Measurements from ENCODE around the gene DNAI4. TPM values are rescaled to one million over a fixed set of nuclear protein-coding genes. Genes with fewer than 3 reads are reported as not detected.
"Not testable (repeated sequence)": the region's sequence is repeated elsewhere in the genome, so short reads cannot be mapped to it uniquely, and the experiment has no call there.

Gene DNAI4
- polyA plus RNA-seq, 1 donor, result 3.6 TPM

DNA sequence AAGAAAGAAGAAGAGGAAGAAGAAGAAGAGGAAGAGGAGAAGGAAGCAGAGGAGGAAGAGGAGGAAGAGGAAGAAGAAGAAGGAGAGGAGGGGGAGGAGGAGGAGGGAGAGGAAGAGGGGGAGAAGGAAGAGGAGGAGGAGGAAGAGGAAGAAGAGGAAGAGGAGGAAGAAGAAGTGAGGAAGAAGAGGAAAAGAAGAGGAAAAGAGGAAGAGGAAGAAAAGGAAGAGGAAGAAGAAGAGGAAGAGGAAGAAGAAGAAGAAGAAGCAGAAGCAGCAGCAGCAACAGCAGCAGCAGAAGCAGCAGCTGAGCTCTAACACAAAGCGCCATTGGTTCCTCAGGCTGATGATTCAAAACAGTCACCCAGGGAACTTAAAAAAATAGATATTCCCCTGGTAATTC, 34.0 kb downstream of the DNAI4 start:
- Histone ChIP-seq H3K4me1 (ENCODE audit: control insufficient read depth, insufficient read depth, low read length) (no peaks in the 10 kb centered on the region), H3K36me3 (ENCODE audit: control insufficient read depth, insufficient read depth, low read length) (no peaks in the 10 kb centered on the region), H3K9me3 (ENCODE audit: control insufficient read depth, low read depth, low read length) (no peaks in the 10 kb centered on the region), H3K27ac (ENCODE audit: low read length) (no peak overlapping the region), H3K4me3 (ENCODE audit: low read length) (no peak overlapping the region), H3K27me3 (ENCODE audit: control insufficient read depth, insufficient read depth, low read length) (no peaks in the 10 kb centered on the region)
- WGBS (ENCODE audit: insufficient coverage, low lambda C conversion rate), result no CpG with 5 or more reads among the region's 1 CpG
- no peak for DNase-seq

DNA sequence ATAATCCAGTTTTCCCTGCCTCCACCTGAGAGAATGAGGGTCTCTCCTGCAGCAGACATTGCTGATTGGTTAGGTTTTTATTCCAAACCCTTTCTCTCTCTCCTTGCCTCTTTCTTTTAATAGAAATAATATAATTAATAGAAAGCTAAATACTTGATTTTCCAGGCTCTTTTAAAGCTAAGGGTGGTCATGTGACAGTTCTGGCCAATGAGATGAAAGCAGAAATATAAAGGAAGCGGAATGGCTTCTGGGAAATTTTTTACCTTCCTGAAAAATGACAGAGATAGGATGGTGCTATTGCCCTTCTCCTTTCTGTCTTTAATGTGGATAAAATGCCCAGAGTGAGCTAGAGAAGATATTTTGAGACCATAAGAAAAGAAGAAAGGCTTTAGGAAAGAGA, 35.6 kb downstream of the DNAI4 start:
- no CpG with 5 or more reads among the region's 1 CpG for WGBS (ENCODE audit: insufficient coverage, low lambda C conversion rate)

DNA sequence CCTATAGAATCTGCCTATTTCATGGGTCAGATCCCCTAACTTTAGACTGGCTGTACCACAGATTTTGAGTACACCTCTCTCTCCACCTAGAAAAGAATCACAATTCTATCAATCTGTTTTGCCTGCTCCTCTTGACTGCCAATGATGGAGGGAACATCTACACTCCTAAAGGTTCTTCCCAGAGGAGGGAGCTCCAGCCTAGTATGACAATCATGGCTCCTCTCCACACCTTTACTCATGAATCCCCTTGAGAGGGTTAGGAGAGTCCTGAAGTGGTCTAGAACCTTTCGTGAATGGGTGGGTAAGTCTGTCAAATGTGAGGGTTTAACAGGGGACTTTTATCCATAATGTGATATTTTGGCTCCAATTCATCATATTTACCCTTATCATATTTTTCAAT, 48.0 kb downstream of the DNAI4 start:
- Histone ChIP-seq H3K4me3 (ENCODE audit: low read length) (no peak overlapping the region), H3K9me3 (ENCODE audit: control insufficient read depth, low read depth, low read length) (no peaks in the 10 kb centered on the region), H3K36me3 (ENCODE audit: control insufficient read depth, insufficient read depth, low read length) (no peaks in the 10 kb centered on the region), H3K27ac (ENCODE audit: low read length) (no peak overlapping the region), H3K27me3 (ENCODE audit: control insufficient read depth, insufficient read depth, low read length) (no peaks in the 10 kb centered on the region), H3K4me1 (ENCODE audit: control insufficient read depth, insufficient read depth, low read length) (no peaks in the 10 kb centered on the region)
- no CpG with 5 or more reads among the region's 1 CpG for WGBS (ENCODE audit: insufficient coverage, low lambda C conversion rate)
- DNase-seq, result no peak

More for the DNA sequence above, 35.6 kb downstream of the DNAI4 start:
- Histone ChIP-seq H3K4me1 (ENCODE audit: control insufficient read depth, insufficient read depth, low read length) (no peaks in the 10 kb centered on the region), H3K9me3 (ENCODE audit: control insufficient read depth, low read depth, low read length) (no peaks in the 10 kb centered on the region), H3K27me3 (ENCODE audit: control insufficient read depth, insufficient read depth, low read length) (no peaks in the 10 kb centered on the region), H3K27ac (ENCODE audit: low read length) (no peak overlapping the region), H3K36me3 (ENCODE audit: control insufficient read depth, insufficient read depth, low read length) (no peaks in the 10 kb centered on the region), H3K4me3 (ENCODE audit: low read length) (no peak overlapping the region)
- DNase-seq, result no peak

DNA sequence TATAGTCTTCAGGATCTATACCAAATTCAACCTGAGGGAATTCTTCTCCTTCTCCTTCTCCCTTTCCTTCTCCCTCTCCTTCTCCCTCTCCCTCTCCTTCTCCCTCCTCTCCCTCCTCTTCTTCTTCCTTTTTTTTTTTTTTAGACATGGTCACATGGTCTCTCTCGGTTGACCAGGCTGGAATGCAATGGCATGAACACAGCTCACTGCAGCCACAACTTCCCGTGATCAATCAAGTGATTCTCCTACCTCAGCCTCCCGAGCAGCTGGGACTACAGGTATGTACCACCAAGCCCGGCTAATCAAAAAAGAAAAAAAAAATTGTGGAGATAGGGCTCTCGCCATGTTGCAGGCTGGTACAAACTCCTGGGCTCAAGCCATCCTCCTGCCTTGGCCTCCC, 51.5 kb downstream of the DNAI4 start:
- WGBS (ENCODE audit: insufficient coverage, low lambda C conversion rate), result no CpG with 5 or more reads among the region's 5 CpGs
- no peaks in the 10 kb centered on the region for H3K27me3 ChIP-seq (ENCODE audit: control insufficient read depth, insufficient read depth, low read length)
- no peak overlapping the region for H3K4me3 ChIP-seq (ENCODE audit: low read length)
- no peaks in the 10 kb centered on the region for H3K4me1 ChIP-seq (ENCODE audit: control insufficient read depth, insufficient read depth, low read length)
- H3K36me3 ChIP-seq (ENCODE audit: control insufficient read depth, insufficient read depth, low read length), result no peaks in the 10 kb centered on the region
- H3K9me3 ChIP-seq (ENCODE audit: control insufficient read depth, low read depth, low read length), result no peaks in the 10 kb centered on the region
- no peak overlapping the region for H3K27ac ChIP-seq (ENCODE audit: low read length)
- DNase-seq, result no peak

DNA sequence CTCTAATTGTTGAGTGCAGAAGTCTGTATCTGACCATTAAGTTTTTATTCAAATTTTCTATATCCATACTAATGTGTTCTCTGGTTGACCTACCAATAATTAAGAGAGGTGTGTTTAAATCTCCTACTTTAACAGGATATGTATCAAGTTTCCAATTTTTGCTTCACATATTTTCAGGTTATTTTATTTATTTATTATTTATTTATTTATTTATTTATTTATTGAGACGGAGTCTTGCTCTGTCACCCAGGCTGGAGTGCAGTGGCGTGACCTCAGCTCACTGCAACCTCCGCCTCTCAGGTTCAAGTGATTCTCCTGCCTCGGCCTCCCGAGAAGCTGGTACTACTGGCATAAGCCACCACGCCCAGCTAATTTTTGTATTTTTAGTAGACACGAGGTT, 52.6 kb downstream of the DNAI4 start:
- not testable (repeated sequence) for H3K4me3 ChIP-seq (ENCODE audit: low read length); H3K27me3 ChIP-seq (ENCODE audit: control insufficient read depth, insufficient read depth, low read length); H3K27ac ChIP-seq (ENCODE audit: low read length); H3K9me3 ChIP-seq (ENCODE audit: control insufficient read depth, low read depth, low read length); DNase-seq; H3K4me1 ChIP-seq (ENCODE audit: control insufficient read depth, insufficient read depth, low read length); H3K36me3 ChIP-seq (ENCODE audit: control insufficient read depth, insufficient read depth, low read length)
- no CpG with 5 or more reads among the region's 7 CpGs for WGBS (ENCODE audit: insufficient coverage, low lambda C conversion rate)

DNA sequence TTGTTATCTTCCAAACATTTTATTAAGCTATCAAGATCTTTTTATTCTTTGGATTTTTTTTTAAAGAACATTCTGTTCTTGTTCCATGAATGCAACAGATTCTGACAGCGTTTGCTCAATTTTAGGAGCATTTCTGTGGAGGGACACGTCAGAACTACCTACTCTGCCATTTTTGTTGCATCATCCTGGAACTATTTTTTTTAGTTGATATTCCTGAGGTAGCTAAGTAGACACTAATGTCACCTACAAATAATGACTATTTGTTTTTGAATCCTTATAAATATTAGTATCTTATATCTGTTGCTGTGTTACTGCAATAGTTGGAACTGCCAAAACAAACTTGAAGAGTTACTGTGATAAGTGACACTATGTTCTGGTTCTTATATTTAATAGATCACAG, 57.2 kb downstream of the DNAI4 start:
- H3K36me3 ChIP-seq (ENCODE audit: control insufficient read depth, insufficient read depth, low read length), result no peaks in the 10 kb centered on the region
- H3K4me3 ChIP-seq (ENCODE audit: low read length), result no peak overlapping the region
- no peaks in the 10 kb centered on the region for H3K9me3 ChIP-seq (ENCODE audit: control insufficient read depth, low read depth, low read length)
- no peak for DNase-seq
- no peaks in the 10 kb centered on the region for H3K4me1 ChIP-seq (ENCODE audit: control insufficient read depth, insufficient read depth, low read length)
- 100% methylated on average over 1 of the region's 2 CpGs for WGBS (ENCODE audit: insufficient coverage, low lambda C conversion rate)
- no peaks in the 10 kb centered on the region for H3K27me3 ChIP-seq (ENCODE audit: control insufficient read depth, insufficient read depth, low read length)
- no peak overlapping the region for H3K27ac ChIP-seq (ENCODE audit: low read length)

GRCh38 chr1:66860529-66860928, 64.1 kb downstream of the DNAI4 start:
- Histone ChIP-seq H3K27ac (ENCODE audit: low read length) (no peak overlapping the region), H3K4me3 (ENCODE audit: low read length) (no peak overlapping the region), H3K9me3 (ENCODE audit: control insufficient read depth, low read depth, low read length) (no peaks in the 10 kb centered on the region), H3K4me1 (ENCODE audit: control insufficient read depth, insufficient read depth, low read length) (no peaks in the 10 kb centered on the region), H3K27me3 (ENCODE audit: control insufficient read depth, insufficient read depth, low read length) (no peaks in the 10 kb centered on the region), H3K36me3 (ENCODE audit: control insufficient read depth, insufficient read depth, low read length) (no peaks in the 10 kb centered on the region)
- WGBS (ENCODE audit: insufficient coverage, low lambda C conversion rate), result 83% methylated on average over 1 of the region's 3 CpGs
- DNase-seq, result no peak

DNA sequence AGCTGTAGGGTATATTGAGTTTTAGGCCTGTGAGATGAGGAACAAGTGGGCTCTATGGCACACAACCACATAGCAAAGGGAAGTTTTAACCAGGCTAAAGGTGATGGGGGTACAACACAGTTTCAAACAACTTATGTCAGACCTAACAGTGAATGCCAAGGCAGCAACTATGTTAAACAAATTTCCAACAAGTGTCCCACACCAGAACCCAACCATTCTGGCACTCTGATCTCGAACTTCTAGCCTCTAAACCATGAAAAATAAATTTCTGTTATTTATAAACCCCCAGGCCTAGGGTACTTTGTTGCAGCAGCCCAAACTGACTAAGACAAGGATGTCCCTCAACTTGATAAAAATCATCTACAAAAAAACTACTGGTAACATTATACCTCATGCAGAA, 71.3 kb downstream of the DNAI4 start:
- Histone ChIP-seq H3K36me3 (ENCODE audit: control insufficient read depth, insufficient read depth, low read length) (no peaks in the 10 kb centered on the region), H3K4me1 (ENCODE audit: control insufficient read depth, insufficient read depth, low read length) (no peaks in the 10 kb centered on the region), H3K27ac (ENCODE audit: low read length) (no peak overlapping the region), H3K9me3 (ENCODE audit: control insufficient read depth, low read depth, low read length) (no peaks in the 10 kb centered on the region), H3K4me3 (ENCODE audit: low read length) (no peak overlapping the region), H3K27me3 (ENCODE audit: control insufficient read depth, insufficient read depth, low read length) (no peaks in the 10 kb centered on the region)
- no CpG with 5 or more reads among the region's 1 CpG for WGBS (ENCODE audit: insufficient coverage, low lambda C conversion rate)
- DNase-seq, result no peak

- WGBS (ENCODE audit: insufficient coverage, low lambda C conversion rate), result no CpG with 5 or more reads among the region's 2 CpGs
- no peak for DNase-seq
- no peak overlapping the region for H3K27ac ChIP-seq (ENCODE audit: low read length)
- H3K36me3 ChIP-seq (ENCODE audit: control insufficient read depth, insufficient read depth, low read length), result no peaks in the 10 kb centered on the region
- no peak overlapping the region for H3K4me3 ChIP-seq (ENCODE audit: low read length)
- H3K4me1 ChIP-seq (ENCODE audit: control insufficient read depth, insufficient read depth, low read length), result no peaks in the 10 kb centered on the region
- no peaks in the 10 kb centered on the region for H3K27me3 ChIP-seq (ENCODE audit: control insufficient read depth, insufficient read depth, low read length)
- H3K9me3 ChIP-seq (ENCODE audit: control insufficient read depth, low read depth, low read length), result no peaks in the 10 kb centered on the region
Observed at GRCh38 chr1:66852870-66853269, 71.8 kb downstream of the DNAI4 start.

DNA sequence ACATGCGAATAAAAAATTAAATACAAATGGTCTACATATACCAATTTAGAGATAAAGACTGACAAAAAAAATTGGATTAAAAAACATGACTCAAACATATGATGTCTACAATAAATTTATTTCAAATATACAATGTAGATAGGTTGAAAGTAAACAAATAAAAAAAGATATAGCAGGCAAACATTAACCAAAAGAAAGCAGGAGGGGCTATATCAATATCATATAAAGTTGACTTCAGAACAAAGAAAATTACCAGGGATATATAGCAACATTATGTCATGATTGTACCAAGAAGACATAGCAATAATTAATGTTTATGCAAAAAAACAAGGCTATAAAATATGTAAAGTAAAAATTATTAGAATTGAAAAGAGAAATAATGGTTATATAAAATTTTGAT, 73.7 kb downstream of the DNAI4 start:
- no peak overlapping the region for H3K4me3 ChIP-seq (ENCODE audit: low read length)
- no peaks in the 10 kb centered on the region for H3K27me3 ChIP-seq (ENCODE audit: control insufficient read depth, insufficient read depth, low read length)
- no peaks in the 10 kb centered on the region for H3K4me1 ChIP-seq (ENCODE audit: control insufficient read depth, insufficient read depth, low read length)
- H3K36me3 ChIP-seq (ENCODE audit: control insufficient read depth, insufficient read depth, low read length), result no peaks in the 10 kb centered on the region
- no peak for DNase-seq
- no peaks in the 10 kb centered on the region for H3K9me3 ChIP-seq (ENCODE audit: control insufficient read depth, low read depth, low read length)
- no peak overlapping the region for H3K27ac ChIP-seq (ENCODE audit: low read length)
- 86% methylated on average over 1 of the region's 1 CpG for WGBS (ENCODE audit: insufficient coverage, low lambda C conversion rate)

- WGBS (ENCODE audit: insufficient coverage, low lambda C conversion rate), result 69% methylated on average over 2 of the region's 2 CpGs
- H3K27me3 ChIP-seq (ENCODE audit: control insufficient read depth, insufficient read depth, low read length), result no peaks in the 10 kb centered on the region
- no peak for DNase-seq
Observed at GRCh38 chr1:66848193-66848592, 76.5 kb downstream of the DNAI4 start.

More at GRCh38 chr1:66848193-66848592, 76.5 kb downstream of the DNAI4 start:
- no peak overlapping the region for H3K4me3 ChIP-seq (ENCODE audit: low read length)
- no peaks in the 10 kb centered on the region for H3K9me3 ChIP-seq (ENCODE audit: control insufficient read depth, low read depth, low read length)
- no peaks in the 10 kb centered on the region for H3K4me1 ChIP-seq (ENCODE audit: control insufficient read depth, insufficient read depth, low read length)
- H3K36me3 ChIP-seq (ENCODE audit: control insufficient read depth, insufficient read depth, low read length), result no peaks in the 10 kb centered on the region
- H3K27ac ChIP-seq (ENCODE audit: low read length), result no peak overlapping the region
